Measurements from ENCODE around the gene PTX3.
A peak's percentile ranks its signal among the peaks of the same experiment; 100 is the strongest.

Gene PTX3

DNA sequence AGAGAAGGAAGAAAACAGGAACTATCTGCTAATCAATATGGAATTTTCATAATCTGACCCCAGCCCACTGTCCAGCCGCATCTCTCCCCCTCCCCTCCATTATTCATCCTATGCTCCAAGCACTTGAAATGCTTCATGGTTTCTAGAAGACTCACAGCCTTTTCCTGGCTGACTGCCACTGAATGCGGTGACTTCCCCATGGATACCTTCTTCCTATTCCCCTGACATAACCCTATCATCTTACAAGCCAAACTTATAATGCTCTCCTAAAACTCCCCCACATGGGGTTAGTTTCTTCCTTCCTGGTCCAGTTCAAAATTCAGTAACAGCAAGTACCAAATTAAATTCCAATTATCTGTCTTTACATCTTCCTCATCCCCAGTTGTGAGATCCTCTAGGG, 31.2 kb upstream of the PTX3 start:
- H3K27me3 ChIP-seq (ENCODE audit: insufficient read depth, poor library complexity, severe bottlenecking), result no peaks in the 10 kb centered on the region
- no peak overlapping the region for H3K4me3 ChIP-seq (ENCODE audit: severe bottlenecking)
- H3K9me3 ChIP-seq (ENCODE audit: severe bottlenecking), result no peaks in the 10 kb centered on the region
- TF ChIP-seq, protein P1, sequence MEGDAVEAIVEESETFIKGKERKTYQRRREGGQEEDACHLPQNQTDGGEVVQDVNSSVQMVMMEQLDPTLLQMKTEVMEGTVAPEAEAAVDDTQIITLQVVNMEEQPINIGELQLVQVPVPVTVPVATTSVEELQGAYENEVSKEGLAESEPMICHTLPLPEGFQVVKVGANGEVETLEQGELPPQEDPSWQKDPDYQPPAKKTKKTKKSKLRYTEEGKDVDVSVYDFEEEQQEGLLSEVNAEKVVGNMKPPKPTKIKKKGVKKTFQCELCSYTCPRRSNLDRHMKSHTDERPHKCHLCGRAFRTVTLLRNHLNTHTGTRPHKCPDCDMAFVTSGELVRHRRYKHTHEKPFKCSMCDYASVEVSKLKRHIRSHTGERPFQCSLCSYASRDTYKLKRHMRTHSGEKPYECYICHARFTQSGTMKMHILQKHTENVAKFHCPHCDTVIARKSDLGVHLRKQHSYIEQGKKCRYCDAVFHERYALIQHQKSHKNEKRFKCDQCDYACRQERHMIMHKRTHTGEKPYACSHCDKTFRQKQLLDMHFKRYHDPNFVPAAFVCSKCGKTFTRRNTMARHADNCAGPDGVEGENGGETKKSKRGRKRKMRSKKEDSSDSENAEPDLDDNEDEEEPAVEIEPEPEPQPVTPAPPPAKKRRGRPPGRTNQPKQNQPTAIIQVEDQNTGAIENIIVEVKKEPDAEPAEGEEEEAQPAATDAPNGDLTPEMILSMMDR (IDR thresholded peaks at IDR 0.05; ENCODE audit: poor library complexity, severe bottlenecking), result no peak
- ATAC-seq (ENCODE audit: low read depth) (no peak), DNase-seq (ENCODE audit: low spot score) (no peak)
- H3K4me1 ChIP-seq (ENCODE audit: insufficient read depth, poor library complexity, severe bottlenecking), result peaks cover 10% of the 10 kb centered on the region
- H3K36me3 ChIP-seq (ENCODE audit: low read depth), result no peaks in the 10 kb centered on the region
- no peak overlapping the region for H3K27ac ChIP-seq (ENCODE audit: poor library complexity, severe bottlenecking)

DNA sequence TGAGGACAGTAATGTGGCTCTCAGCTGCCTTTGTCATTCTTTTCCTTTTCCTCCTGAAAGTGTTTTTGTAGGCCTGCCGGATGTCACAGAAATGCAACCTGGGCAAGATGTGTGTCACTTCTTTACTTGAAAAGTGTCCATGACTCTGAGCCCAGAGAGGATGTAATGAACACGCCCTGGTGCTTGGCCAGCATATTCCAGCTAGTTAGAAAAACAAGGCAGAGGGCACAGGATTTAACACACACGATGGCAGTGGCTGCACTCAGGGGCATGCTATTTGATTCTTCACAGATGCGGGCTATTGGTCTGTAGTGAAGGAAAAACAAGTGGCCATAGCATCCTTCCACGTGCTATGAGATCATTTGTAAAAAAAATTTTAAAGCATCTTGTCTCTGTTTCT, 30.3 kb upstream of the PTX3 start:
- no peaks in the 10 kb centered on the region for H3K9me3 ChIP-seq (ENCODE audit: severe bottlenecking)
- no peaks in the 10 kb centered on the region for H3K36me3 ChIP-seq (ENCODE audit: low read depth)
- H3K27ac ChIP-seq (ENCODE audit: poor library complexity, severe bottlenecking), result no peak overlapping the region
- no peak overlapping the region for H3K4me3 ChIP-seq (ENCODE audit: severe bottlenecking)
- no peak for DNase-seq (ENCODE audit: low spot score)
- H3K27me3 ChIP-seq (ENCODE audit: insufficient read depth, poor library complexity, severe bottlenecking), result no peaks in the 10 kb centered on the region
- TF ChIP-seq, protein P1 (IDR thresholded peaks at IDR 0.05; ENCODE audit: poor library complexity, severe bottlenecking), result no peak
- no peak for ATAC-seq (ENCODE audit: low read depth)
- peaks cover 10% of the 10 kb centered on the region for H3K4me1 ChIP-seq (ENCODE audit: insufficient read depth, poor library complexity, severe bottlenecking)

DNA sequence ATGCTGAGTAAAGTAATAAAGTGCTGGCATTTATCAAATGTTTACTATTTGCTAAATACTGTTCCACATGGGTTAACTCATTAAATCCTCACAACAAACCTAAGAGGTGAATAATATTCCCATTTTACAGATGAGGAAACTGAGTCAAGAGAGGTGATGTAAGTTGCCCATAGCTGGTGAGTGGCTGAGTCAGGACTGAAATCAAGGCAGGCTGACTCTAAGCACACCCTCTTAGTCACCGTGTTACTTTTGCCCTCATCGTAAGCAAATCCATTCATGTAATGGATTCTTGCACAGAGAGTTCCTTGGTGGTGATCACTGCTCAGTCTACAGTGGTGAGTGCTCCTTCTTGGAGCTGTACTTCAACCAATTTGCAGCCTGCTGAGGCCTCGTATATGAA, 28.9 kb upstream of the PTX3 start:
- no peak for DNase-seq (ENCODE audit: low spot score)
- Histone ChIP-seq H3K27ac (ENCODE audit: poor library complexity, severe bottlenecking) (no peak overlapping the region), H3K36me3 (ENCODE audit: low read depth) (no peaks in the 10 kb centered on the region), H3K4me3 (ENCODE audit: severe bottlenecking) (no peak overlapping the region), H3K9me3 (ENCODE audit: severe bottlenecking) (no peaks in the 10 kb centered on the region), H3K4me1 (ENCODE audit: insufficient read depth, poor library complexity, severe bottlenecking) (peaks cover 10% of the 10 kb centered on the region), H3K27me3 (ENCODE audit: insufficient read depth, poor library complexity, severe bottlenecking) (no peaks in the 10 kb centered on the region)
- no peak for ATAC-seq (ENCODE audit: low read depth)
- TF ChIP-seq, protein P1 (IDR thresholded peaks at IDR 0.05; ENCODE audit: poor library complexity, severe bottlenecking), result no peak

DNA sequence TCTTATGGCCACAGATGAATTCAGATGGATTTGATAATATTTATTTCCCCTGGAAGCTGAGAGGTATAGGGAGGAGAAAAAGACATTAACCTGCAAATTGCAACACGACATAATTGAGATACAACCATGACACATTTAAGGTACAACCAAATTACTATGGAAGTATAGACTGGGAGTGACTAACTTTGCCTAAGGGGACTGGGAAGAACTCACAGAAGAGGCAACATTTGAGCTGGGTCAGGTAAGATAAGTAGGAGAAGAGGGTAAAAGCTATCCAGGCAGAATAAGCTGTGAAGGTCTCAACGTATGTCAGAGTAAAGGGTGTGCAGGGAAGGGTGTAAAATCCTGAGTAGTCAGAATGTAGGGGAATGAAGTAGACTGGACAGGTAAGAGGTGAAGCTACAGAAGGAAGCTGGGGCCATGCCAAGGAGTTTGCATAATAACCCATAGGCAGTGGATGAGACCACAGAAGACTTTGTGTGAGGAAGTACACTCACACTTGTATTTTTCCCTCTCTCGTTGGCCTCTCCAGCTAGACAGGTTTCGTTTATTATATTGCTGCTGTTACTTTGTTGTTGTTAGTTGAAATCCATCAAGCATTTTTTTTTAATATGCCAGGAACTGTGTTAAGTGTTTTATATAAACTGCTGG, 28.0 kb upstream of the PTX3 start:
- no peak overlapping the region for H3K27ac ChIP-seq (ENCODE audit: poor library complexity, severe bottlenecking)
- peaks cover 10% of the 10 kb centered on the region for H3K4me1 ChIP-seq (ENCODE audit: insufficient read depth, poor library complexity, severe bottlenecking)
- H3K4me3 ChIP-seq (ENCODE audit: severe bottlenecking), result no peak overlapping the region
- ATAC-seq (ENCODE audit: low read depth) (peak; percentile 63), DNase-seq (ENCODE audit: low spot score) (no peak)
- no peaks in the 10 kb centered on the region for H3K36me3 ChIP-seq (ENCODE audit: low read depth)
- TF ChIP-seq, protein P1 (IDR thresholded peaks at IDR 0.05; ENCODE audit: poor library complexity, severe bottlenecking), result no peak
- no peaks in the 10 kb centered on the region for H3K9me3 ChIP-seq (ENCODE audit: severe bottlenecking)
- no peaks in the 10 kb centered on the region for H3K27me3 ChIP-seq (ENCODE audit: insufficient read depth, poor library complexity, severe bottlenecking)

DNA sequence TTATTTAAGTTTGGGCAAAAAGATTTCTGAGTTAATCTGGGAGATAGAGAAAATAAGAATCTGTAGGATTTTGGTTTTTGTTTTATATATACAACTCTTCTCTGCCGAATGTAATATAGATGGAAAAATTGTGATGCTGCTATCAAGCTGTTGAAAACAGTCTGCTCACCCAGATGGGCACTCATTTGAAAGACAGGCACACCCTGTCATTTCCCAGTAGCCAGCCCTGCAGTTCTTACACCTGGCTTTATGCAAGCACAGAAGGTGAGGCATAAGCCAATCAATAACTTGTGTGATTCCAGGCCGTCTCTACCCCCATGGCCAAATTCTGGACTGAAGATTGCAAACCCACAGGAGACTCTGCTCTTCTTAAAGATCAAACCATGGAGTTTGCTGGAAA, 27.1 kb upstream of the PTX3 start:
- Histone ChIP-seq H3K27me3 (ENCODE audit: insufficient read depth, poor library complexity, severe bottlenecking) (no peaks in the 10 kb centered on the region), H3K9me3 (ENCODE audit: severe bottlenecking) (no peaks in the 10 kb centered on the region), H3K27ac (ENCODE audit: poor library complexity, severe bottlenecking) (no peak overlapping the region), H3K4me1 (ENCODE audit: insufficient read depth, poor library complexity, severe bottlenecking) (peaks cover 10% of the 10 kb centered on the region), H3K4me3 (ENCODE audit: severe bottlenecking) (no peak overlapping the region), H3K36me3 (ENCODE audit: low read depth) (no peaks in the 10 kb centered on the region)
- DNase-seq (ENCODE audit: low spot score), result no peak
- TF ChIP-seq, protein P1 (IDR thresholded peaks at IDR 0.05; ENCODE audit: poor library complexity, severe bottlenecking), result no peak
- no peak for ATAC-seq (ENCODE audit: low read depth)

Data from RWPE2 (cell line).